ENCODE results near the gene TIMP2. TPM values are rescaled to one million over a fixed set of nuclear protein-coding genes. Genes with fewer than 3 reads are reported as not detected.
"Not testable (repeated sequence)": the region's sequence is repeated elsewhere in the genome, so short reads cannot be mapped to it uniquely, and the experiment has no call there.

The TIMP2 gene
- total RNA-seq, 1 donor from 2014 or later: 1,096 TPM

GRCh38 chr17:78905541-78905940 lies 19.6 kb downstream of the TIMP2 start:
- H3K36me3 Mint-ChIP-seq (ENCODE audit: unreplicated experiment): peaks cover 19% of the 10 kb centered on the region
- H3K4me1 Mint-ChIP-seq (ENCODE audit: unreplicated experiment): peaks cover 38% of the 10 kb centered on the region
- H3K27ac Mint-ChIP-seq (ENCODE audit: unreplicated experiment): peak overlapping the region; percentile 31
- TF ChIP-seq CTCF (IDR thresholded peaks at IDR 0.05): no peak
- no peaks in the 10 kb centered on the region for H3K9me3 Mint-ChIP-seq (ENCODE audit: unreplicated experiment)
- no peaks in the 10 kb centered on the region for H3K27me3 Mint-ChIP-seq (ENCODE audit: unreplicated experiment)
- no peak overlapping the region for H3K4me3 Mint-ChIP-seq (ENCODE audit: unreplicated experiment)
- DNase-seq (ENCODE audit: extremely low spot score, unreplicated experiment): no peak

- Mint-ChIP-seq H3K4me3 (ENCODE audit: unreplicated experiment) (no peak overlapping the region), H3K9me3 (ENCODE audit: unreplicated experiment) (no peaks in the 10 kb centered on the region), H3K4me1 (ENCODE audit: unreplicated experiment) (peaks cover 37% of the 10 kb centered on the region), H3K27ac (ENCODE audit: unreplicated experiment) (peak overlapping the region; percentile 31), H3K36me3 (ENCODE audit: unreplicated experiment) (peaks cover 17% of the 10 kb centered on the region), H3K27me3 (ENCODE audit: unreplicated experiment) (no peaks in the 10 kb centered on the region)
- no peak for TF ChIP-seq CTCF (IDR thresholded peaks at IDR 0.05)
- no peak for DNase-seq (ENCODE audit: extremely low spot score, unreplicated experiment)
These were observed 20.1 kb downstream of the TIMP2 start for GRCh38 chr17:78905116-78905515.

- no peak for TF ChIP-seq CTCF (IDR thresholded peaks at IDR 0.05)
- H3K36me3 Mint-ChIP-seq (ENCODE audit: unreplicated experiment): peaks cover 16% of the 10 kb centered on the region
- DNase-seq (ENCODE audit: extremely low spot score, unreplicated experiment): no peak
- H3K27ac Mint-ChIP-seq (ENCODE audit: unreplicated experiment): no peak overlapping the region
- no peaks in the 10 kb centered on the region for H3K9me3 Mint-ChIP-seq (ENCODE audit: unreplicated experiment)
- no peak overlapping the region for H3K4me3 Mint-ChIP-seq (ENCODE audit: unreplicated experiment)
- H3K27me3 Mint-ChIP-seq (ENCODE audit: unreplicated experiment): no peaks in the 10 kb centered on the region
- H3K4me1 Mint-ChIP-seq (ENCODE audit: unreplicated experiment): peaks cover 44% of the 10 kb centered on the region
These were observed 20.8 kb downstream of the TIMP2 start for GRCh38 chr17:78904371-78904770.

- peaks cover 13% of the 10 kb centered on the region for H3K36me3 Mint-ChIP-seq (ENCODE audit: unreplicated experiment)
- H3K27ac Mint-ChIP-seq (ENCODE audit: unreplicated experiment): peak within 1 kb of the TSS; percentile 47
- DNase-seq (ENCODE audit: extremely low spot score, unreplicated experiment): no peak
- no peaks in the 10 kb centered on the region for H3K27me3 Mint-ChIP-seq (ENCODE audit: unreplicated experiment)
- no peak for TF ChIP-seq CTCF (IDR thresholded peaks at IDR 0.05)
- H3K9me3 Mint-ChIP-seq (ENCODE audit: unreplicated experiment): no peaks in the 10 kb centered on the region
- H3K4me1 Mint-ChIP-seq (ENCODE audit: unreplicated experiment): peaks cover 48% of the 10 kb centered on the region
- no peak within 1 kb of the TSS for H3K4me3 Mint-ChIP-seq (ENCODE audit: unreplicated experiment)
These were observed 21.9 kb downstream of the TIMP2 start, which contains the start of gene CEP295NL for GRCh38 chr17:78903101-78903779. CEP295NL (minus strand) TSS chr17:78903201; CDS start chr17:78901828, 1,373 bp downstream.

GRCh38 chr17:78902231-78902630 lies 23.0 kb downstream of the TIMP2 start:
- Mint-ChIP-seq H3K4me1 (ENCODE audit: unreplicated experiment) (peaks cover 49% of the 10 kb centered on the region), H3K27ac (ENCODE audit: unreplicated experiment) (peak overlapping the region; percentile 47), H3K36me3 (ENCODE audit: unreplicated experiment) (peaks cover 16% of the 10 kb centered on the region)
- H3K27me3 Mint-ChIP-seq (ENCODE audit: unreplicated experiment); H3K9me3 Mint-ChIP-seq (ENCODE audit: unreplicated experiment); H3K4me3 Mint-ChIP-seq (ENCODE audit: unreplicated experiment); DNase-seq (ENCODE audit: extremely low spot score, unreplicated experiment): not testable (repeated sequence)
